ENCODE results near the gene C2orf49.

C2orf49 gene

DNA sequence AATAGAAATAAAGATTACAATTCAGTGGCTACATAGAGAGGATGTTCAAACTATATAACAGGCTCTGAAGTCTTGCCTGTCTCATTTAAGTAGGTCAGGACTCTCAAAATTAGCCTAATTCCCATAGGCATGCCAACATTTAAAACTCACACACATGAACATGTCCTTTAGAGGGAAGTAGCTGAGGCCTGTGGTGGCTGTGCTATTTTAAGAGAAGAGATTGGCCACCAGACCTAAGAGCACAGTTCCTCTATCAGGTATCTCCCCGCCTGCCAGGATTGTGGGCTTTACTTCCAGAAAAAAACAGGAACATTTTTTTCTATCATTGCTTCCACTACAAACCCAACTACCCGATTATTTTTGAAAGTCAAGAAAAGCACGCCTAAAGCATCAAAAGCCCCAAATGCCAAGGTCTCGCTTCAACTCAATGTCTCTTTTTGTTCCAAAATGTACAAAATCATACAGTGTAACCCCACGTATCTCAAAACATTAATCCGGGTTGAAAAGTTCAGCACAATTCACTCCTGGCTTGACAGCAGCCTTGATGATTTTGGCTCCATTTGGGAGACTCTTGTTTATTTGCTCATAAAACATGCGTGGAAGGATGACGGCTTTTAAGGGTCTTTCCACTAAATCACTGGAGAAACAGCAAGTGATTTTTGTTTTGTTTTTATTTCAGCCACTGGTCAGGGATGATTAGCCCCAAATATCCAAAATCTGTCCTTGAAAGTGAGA is 46.3 kb downstream of the C2orf49 start:
- DNase-seq (ENCODE audit: low read depth): no peak
- no peak overlapping the region for H3K4me3 ChIP-seq (ENCODE audit: low read length)
- TF ChIP-seq, protein P1, sequence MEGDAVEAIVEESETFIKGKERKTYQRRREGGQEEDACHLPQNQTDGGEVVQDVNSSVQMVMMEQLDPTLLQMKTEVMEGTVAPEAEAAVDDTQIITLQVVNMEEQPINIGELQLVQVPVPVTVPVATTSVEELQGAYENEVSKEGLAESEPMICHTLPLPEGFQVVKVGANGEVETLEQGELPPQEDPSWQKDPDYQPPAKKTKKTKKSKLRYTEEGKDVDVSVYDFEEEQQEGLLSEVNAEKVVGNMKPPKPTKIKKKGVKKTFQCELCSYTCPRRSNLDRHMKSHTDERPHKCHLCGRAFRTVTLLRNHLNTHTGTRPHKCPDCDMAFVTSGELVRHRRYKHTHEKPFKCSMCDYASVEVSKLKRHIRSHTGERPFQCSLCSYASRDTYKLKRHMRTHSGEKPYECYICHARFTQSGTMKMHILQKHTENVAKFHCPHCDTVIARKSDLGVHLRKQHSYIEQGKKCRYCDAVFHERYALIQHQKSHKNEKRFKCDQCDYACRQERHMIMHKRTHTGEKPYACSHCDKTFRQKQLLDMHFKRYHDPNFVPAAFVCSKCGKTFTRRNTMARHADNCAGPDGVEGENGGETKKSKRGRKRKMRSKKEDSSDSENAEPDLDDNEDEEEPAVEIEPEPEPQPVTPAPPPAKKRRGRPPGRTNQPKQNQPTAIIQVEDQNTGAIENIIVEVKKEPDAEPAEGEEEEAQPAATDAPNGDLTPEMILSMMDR (conservative IDR thresholded peaks at IDR 0.05; ENCODE audit: low read depth, low read length): no peak

DNA sequence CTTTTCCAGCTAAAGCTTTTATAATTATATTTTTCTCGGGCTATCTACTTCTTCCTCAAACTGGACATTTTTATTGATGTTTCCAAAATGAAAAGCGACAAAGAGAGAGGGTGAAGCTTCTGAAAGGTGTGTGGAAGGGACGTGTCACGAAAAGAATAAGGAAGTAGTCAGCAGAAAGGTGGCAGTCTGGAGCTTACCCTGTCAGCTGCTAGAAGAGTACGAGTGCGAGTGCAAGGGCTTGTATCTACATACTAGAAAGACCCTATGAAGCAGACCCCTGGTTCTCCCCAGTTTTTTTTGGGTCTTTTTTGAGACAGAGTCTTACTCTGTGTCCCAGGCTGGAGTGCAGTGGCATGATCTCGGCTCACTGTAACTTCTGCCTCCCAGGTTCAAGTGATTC is 46.9 kb downstream of the C2orf49 start:
- no peak for DNase-seq (ENCODE audit: low read depth)
- TF ChIP-seq, protein P1 (conservative IDR thresholded peaks at IDR 0.05; ENCODE audit: low read depth, low read length): no peak

GRCh38 chr2:105384861-105385260 is 47.5 kb downstream of the C2orf49 start:
- TF ChIP-seq, protein P1 (conservative IDR thresholded peaks at IDR 0.05; ENCODE audit: low read depth, low read length): no peak
- DNase-seq (ENCODE audit: low read depth): no peak
- H3K4me3 ChIP-seq (ENCODE audit: low read length): no peak overlapping the region

More for the DNA sequence above, 46.9 kb downstream of the C2orf49 start:
- no peak overlapping the region for H3K4me3 ChIP-seq (ENCODE audit: low read length)

DNA sequence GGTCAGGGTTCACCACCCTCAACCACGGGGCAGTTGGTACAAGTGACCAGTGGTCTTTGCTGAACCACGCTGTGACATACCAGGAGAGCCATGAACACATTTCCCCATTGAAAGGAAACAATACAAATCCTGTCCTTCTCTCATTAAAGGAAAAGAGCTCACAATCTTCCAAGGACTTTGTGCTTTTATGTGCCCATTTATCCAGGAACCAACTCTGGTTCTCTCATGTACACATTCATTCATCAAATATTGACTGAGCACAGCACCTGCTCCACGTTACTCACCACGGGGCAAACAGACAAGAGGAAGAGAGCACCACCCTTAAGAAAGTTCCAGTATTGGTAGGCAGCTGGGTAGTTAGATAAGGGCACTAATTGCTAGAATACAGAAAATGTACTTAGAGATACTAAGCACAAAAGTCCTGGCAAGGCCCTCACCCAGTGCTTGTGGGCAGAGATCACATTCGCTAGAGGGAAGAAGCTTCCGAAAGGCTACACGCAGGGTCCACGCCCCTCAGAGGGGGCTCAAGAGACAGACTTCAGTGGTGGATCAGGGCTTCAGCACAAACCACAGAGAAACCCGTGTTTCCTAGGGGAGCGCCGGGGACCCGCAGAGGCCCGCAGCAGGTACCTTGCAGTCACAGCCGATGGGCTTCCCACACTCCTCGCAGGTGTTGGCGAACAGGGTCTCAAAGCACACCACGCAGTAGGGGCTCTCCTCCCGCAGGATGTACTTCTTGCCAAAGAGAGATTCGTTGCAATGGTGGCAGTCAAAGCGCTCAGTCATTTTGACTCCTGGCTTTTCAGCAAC is 48.6 kb downstream of the C2orf49 start:
- no peak overlapping the region for H3K4me3 ChIP-seq (ENCODE audit: low read length)
- DNase-seq (ENCODE audit: low read depth): no peak
- TF ChIP-seq, protein P1 (conservative IDR thresholded peaks at IDR 0.05; ENCODE audit: low read depth, low read length): no peak

GRCh38 chr2:105387225-105387624 is 49.9 kb downstream of the C2orf49 start:
- TF ChIP-seq, protein P1 (conservative IDR thresholded peaks at IDR 0.05; ENCODE audit: low read depth, low read length): no peak
- no peak for DNase-seq (ENCODE audit: low read depth)
- H3K4me3 ChIP-seq (ENCODE audit: low read length): no peak overlapping the region

DNA sequence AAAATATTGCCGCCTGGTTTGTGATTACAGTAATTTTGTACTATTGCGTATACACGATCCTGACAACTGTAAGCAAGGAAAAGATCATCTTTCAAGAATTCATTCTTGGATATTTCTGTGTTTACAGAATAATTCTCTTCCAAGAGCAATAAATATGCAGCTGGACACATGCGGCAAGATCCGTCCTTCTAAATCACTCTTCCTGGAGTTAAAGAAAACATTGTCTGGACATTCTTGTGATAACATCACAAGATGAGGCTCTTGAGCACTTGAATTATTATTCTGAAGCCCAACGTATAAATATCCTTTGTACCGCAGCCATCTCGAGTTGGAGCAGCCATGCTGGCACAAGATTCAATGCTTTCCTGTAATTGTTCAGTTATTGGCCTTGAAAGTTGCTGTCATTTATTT is 51.6 kb downstream of the C2orf49 start:
- H3K4me3 ChIP-seq (ENCODE audit: low read length): no peak overlapping the region
- TF ChIP-seq, protein P1 (conservative IDR thresholded peaks at IDR 0.05; ENCODE audit: low read depth, low read length): no peak
- DNase-seq (ENCODE audit: low read depth): no peak
